H1 (cell line): ENCODE data around the gene CFAP91. TPM values are rescaled to one million over a fixed set of nuclear protein-coding genes. Genes with fewer than 3 reads are reported as not detected.

Source experiments
- BRCA1 ChIP-seq: IDR thresholded peaks from 2 replicates; pipeline ENCODE4 v1.6.1; 2012; ENCODE audit warnings: low read depth, low read length, improper control_type of control experiment
- HDAC6 ChIP-seq: IDR thresholded peaks from one replicate; pipeline ENCODE4 v1.7.1; 2012; ENCODE audit warnings: low read depth, mild to moderate bottlenecking, inconsistent platforms, low read length, moderate library complexity
- TAF7 ChIP-seq: optimal IDR thresholded peaks from 2 replicates; pipeline ENCODE3; 2011; ENCODE audit warnings: low read depth, mild to moderate bottlenecking, inconsistent platforms, low read length, moderate library complexity, borderline replicate concordance
- polyA plus RNA-seq, 7 experiments: library from polyadenylated mRNA; depleted of rRNA in 3 of 7; stranded (reverse) in 5 of 7; unstranded in 2 of 7; fragments of >200 nt in 5 of 7; fragments of 200-250 nt in 2 of 7; gene quantifications; 1 replicate in 5 of 7; 2 replicates in 1 of 7; 4 replicates in 1 of 7; pipeline versions ENCODE4 v1.2.1 to v1.2.3, GENCODE V29; 2011 to 2013; ENCODE audit warnings: missing spikeins in 2 of 7, mixed read lengths in 2 of 7
- total RNA-seq: library from RNA; stranded (reverse); fragmentation: NEBNext Ultra II Directional; extraction: Animal tissue kit (Norgen Biotek cat#: 25700); gene quantifications from 2 replicates; pipeline ENCODE4 v1.2.1, GENCODE V29; 2021
- TF ChIP-seq, protein P1 (sequence below), 3 experiments: IDR thresholded peaks; 1 replicate in 2 of 3; 2 replicates in 1 of 3; pipeline versions ENCODE4 v1.5.1 to v1.6.1; 2011; ENCODE audit warnings: low read length in 3 of 3, mild to moderate bottlenecking in 3 of 3, inconsistent platforms in 2 of 3, low read depth in 1 of 3, moderate library complexity in 1 of 3; ENCODE audit not compliant: insufficient read depth in 1 of 3; ENCODE audit errors: control extremely low read depth in 1 of 3

Gene CFAP91
- total and polyA plus RNA-seq, 2 of the 8 experiments (the other 6 are each of a cell fraction or from before 2014, with no cell fraction given), result 5.4 to 7.4 TPM

GRCh38 chr3:119748991-119749390, 46.2 kb downstream of the CFAP91 start (continued):
- TF ChIP-seq HDAC6, result no peak
- TF ChIP-seq BRCA1, result no peak
- TF ChIP-seq, protein P1, sequence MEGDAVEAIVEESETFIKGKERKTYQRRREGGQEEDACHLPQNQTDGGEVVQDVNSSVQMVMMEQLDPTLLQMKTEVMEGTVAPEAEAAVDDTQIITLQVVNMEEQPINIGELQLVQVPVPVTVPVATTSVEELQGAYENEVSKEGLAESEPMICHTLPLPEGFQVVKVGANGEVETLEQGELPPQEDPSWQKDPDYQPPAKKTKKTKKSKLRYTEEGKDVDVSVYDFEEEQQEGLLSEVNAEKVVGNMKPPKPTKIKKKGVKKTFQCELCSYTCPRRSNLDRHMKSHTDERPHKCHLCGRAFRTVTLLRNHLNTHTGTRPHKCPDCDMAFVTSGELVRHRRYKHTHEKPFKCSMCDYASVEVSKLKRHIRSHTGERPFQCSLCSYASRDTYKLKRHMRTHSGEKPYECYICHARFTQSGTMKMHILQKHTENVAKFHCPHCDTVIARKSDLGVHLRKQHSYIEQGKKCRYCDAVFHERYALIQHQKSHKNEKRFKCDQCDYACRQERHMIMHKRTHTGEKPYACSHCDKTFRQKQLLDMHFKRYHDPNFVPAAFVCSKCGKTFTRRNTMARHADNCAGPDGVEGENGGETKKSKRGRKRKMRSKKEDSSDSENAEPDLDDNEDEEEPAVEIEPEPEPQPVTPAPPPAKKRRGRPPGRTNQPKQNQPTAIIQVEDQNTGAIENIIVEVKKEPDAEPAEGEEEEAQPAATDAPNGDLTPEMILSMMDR (IDR thresholded peaks at IDR 0.05; ENCODE audit: control extremely low read depth in 1 of 3, insufficient read depth in 1 of 3, low read depth in 1 of 3, low read length in 3 of 3), result no peak
- TF ChIP-seq TAF7, result no peak
